WTC11 (cell line): ENCODE data around the gene MDK. TPM values are rescaled to one million over a fixed set of nuclear protein-coding genes. Genes with fewer than 3 reads are reported as not detected.
A peak's percentile ranks its signal among the peaks of the same experiment; 100 is the strongest.

Experiments used
- ATAC-seq: fragments of 200-7000 bp; cut with Tn5 transposase; 2 replicates; pipeline ENCODE4 v1.10.0; 2021; ENCODE audit warnings: mild to moderate bottlenecking, moderate library complexity
- CTCF ChIA-PET: fragments of 300-600 bp; sonication (Branson Sonifier 250); formaldehyde crosslinking; loops from one replicate; lab custom pipeline; 2021; ENCODE audit warnings: antibody characterized with exemption; lab: Charles Lee
- POLR2A ChIA-PET: fragments of 350-600 bp; sonication (Branson Sonifier 250); formaldehyde crosslinking; loops from one replicate; lab custom pipeline; 2021; ENCODE audit warnings: antibody characterized with exemption; lab: Charles Lee
- DNase-seq: peaks from one replicate; pipeline ENCODE4 v3.0.0; 2021; ENCODE audit warnings: low spot score
- H3K27ac Mint-ChIP-seq: 2 replicates; pipeline ENCODE4 v1.8.0; 2021; ENCODE audit warnings: mixed read lengths
- H3K27me3 Mint-ChIP-seq: 2 replicates; pipeline ENCODE4 v1.8.0; 2021; ENCODE audit warnings: low read depth, mild to moderate bottlenecking, moderate library complexity, mixed read lengths
- H3K36me3 Mint-ChIP-seq: 2 replicates; pipeline ENCODE4 v1.8.0; 2021; ENCODE audit warnings: mixed read lengths
- H3K4me1 Mint-ChIP-seq: 2 replicates; pipeline ENCODE4 v1.8.0; 2022; ENCODE audit warnings: mixed read lengths
- H3K4me3 Mint-ChIP-seq: 2 replicates; pipeline ENCODE4 v1.8.0; 2021; ENCODE audit warnings: mild to moderate bottlenecking, moderate library complexity, mixed read lengths
- H3K9me3 Mint-ChIP-seq: 2 replicates; pipeline ENCODE4 v1.8.0; 2021; ENCODE audit warnings: mixed read lengths
- ATF1 ChIP-seq: sonication (generic); formaldehyde crosslinking; IDR thresholded peaks from 2 replicates; pipeline ENCODE4 v1.8.1; 2023; ENCODE audit warnings: mild to moderate bottlenecking, moderate library complexity, missing genetic modification reagents
- E2F5 ChIP-seq: sonication (generic); formaldehyde crosslinking; IDR thresholded peaks from 2 replicates; pipeline ENCODE4 v1.8.1; 2022; ENCODE audit warnings: mild to moderate bottlenecking, moderate library complexity, missing genetic modification reagents
- ELF4 ChIP-seq: sonication (generic); formaldehyde crosslinking; IDR thresholded peaks from 2 replicates; pipeline ENCODE4 v1.8.1; 2022; ENCODE audit warnings: low read depth, mild to moderate bottlenecking, moderate library complexity, missing genetic modification reagents
- FOXP1 ChIP-seq: sonication (generic); formaldehyde crosslinking; IDR thresholded peaks from 2 replicates; pipeline ENCODE4 v1.8.0; 2022; ENCODE audit warnings: missing genetic modification reagents, mild to moderate bottlenecking, moderate library complexity, borderline replicate concordance
- MAX ChIP-seq: sonication (generic); formaldehyde crosslinking; IDR thresholded peaks from 2 replicates; pipeline ENCODE4 v1.8.0; 2022; ENCODE audit warnings: mild to moderate bottlenecking, missing genetic modification reagents
- NR2C2 ChIP-seq: sonication (generic); formaldehyde crosslinking; IDR thresholded peaks from 2 replicates; pipeline ENCODE4 v1.8.0; 2022; ENCODE audit warnings: mild to moderate bottlenecking, missing genetic modification reagents
- SP1 ChIP-seq: sonication (generic); formaldehyde crosslinking; conservative IDR thresholded peaks from 2 replicates; pipeline ENCODE4 v1.8.1; 2022; ENCODE audit warnings: missing genetic modification reagents
- USF1 ChIP-seq: sonication (generic); formaldehyde crosslinking; IDR thresholded peaks from 2 replicates; pipeline ENCODE4 v1.8.0; 2022; ENCODE audit warnings: mild to moderate bottlenecking, missing genetic modification reagents
- ZBTB21 ChIP-seq: sonication (generic); formaldehyde crosslinking; IDR thresholded peaks from 2 replicates; pipeline ENCODE4 v1.8.1; 2023; ENCODE audit warnings: mild to moderate bottlenecking, missing genetic modification reagents, borderline replicate concordance
- ZNF121 ChIP-seq: sonication (generic); formaldehyde crosslinking; IDR thresholded peaks from 2 replicates; pipeline ENCODE4 v1.8.0; 2023; ENCODE audit warnings: missing genetic modification reagents
- ZNF232 ChIP-seq: sonication (generic); formaldehyde crosslinking; IDR thresholded peaks from 2 replicates; pipeline ENCODE4 v1.8.0; 2022; ENCODE audit warnings: mild to moderate bottlenecking, missing genetic modification reagents
- ZNF281 ChIP-seq: sonication (generic); formaldehyde crosslinking; IDR thresholded peaks from 2 replicates; pipeline ENCODE4 v1.8.0; 2023; ENCODE audit warnings: mild to moderate bottlenecking, missing genetic modification reagents
- ZNF416 ChIP-seq: fragments of 250-450 bp; sonication (Bioruptor Pico); IDR thresholded peaks from 2 replicates; pipeline ENCODE4 v1.9.0; 2021; ENCODE audit warnings: mild to moderate bottlenecking, inconsistent platforms
- total RNA-seq: library from RNA; stranded (reverse); gene quantifications from 3 replicates; pipeline ENCODE4 v1.2.3, GENCODE V29; 2021
- TF ChIP-seq, protein P1 (sequence below): sonication (generic); formaldehyde crosslinking; IDR thresholded peaks from 2 replicates; pipeline ENCODE4 v1.8.0; 2023; ENCODE audit warnings: missing genetic modification reagents
- TF ChIP-seq, protein P2 (sequence below): sonication (generic); formaldehyde crosslinking; conservative IDR thresholded peaks from 2 replicates; pipeline ENCODE4 v1.8.1; 2022; ENCODE audit warnings: mild to moderate bottlenecking, missing genetic modification reagents

MDK gene
- total RNA-seq, 1 experiment from 2014 or later, result 560 TPM

DNA sequence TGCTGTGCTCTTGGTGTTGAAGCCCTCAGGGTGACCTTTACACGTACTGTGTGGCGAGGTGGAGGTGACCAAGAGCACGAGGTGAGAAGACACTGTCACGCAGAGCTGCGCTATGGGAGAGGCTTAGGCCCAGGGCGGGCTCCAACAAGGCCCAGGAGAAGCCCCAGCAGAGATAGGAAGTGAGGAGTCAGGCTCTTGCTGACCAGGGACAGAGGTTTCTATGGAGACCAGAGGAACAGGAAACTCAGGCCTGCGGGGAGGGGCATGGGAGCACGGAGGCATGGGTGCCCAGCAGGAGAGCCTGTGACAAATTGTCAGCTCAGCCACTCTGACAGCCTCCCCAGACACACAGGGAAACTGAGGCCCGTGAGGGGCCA, 18.4 kb upstream of the MDK start (continued):
- TF ChIP-seq, protein P1, sequence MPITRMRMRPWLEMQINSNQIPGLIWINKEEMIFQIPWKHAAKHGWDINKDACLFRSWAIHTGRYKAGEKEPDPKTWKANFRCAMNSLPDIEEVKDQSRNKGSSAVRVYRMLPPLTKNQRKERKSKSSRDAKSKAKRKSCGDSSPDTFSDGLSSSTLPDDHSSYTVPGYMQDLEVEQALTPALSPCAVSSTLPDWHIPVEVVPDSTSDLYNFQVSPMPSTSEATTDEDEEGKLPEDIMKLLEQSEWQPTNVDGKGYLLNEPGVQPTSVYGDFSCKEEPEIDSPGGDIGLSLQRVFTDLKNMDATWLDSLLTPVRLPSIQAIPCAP (CRISPR knock-in tag), result no peak
- TF ChIP-seq ZNF121, result no peak

DNA sequence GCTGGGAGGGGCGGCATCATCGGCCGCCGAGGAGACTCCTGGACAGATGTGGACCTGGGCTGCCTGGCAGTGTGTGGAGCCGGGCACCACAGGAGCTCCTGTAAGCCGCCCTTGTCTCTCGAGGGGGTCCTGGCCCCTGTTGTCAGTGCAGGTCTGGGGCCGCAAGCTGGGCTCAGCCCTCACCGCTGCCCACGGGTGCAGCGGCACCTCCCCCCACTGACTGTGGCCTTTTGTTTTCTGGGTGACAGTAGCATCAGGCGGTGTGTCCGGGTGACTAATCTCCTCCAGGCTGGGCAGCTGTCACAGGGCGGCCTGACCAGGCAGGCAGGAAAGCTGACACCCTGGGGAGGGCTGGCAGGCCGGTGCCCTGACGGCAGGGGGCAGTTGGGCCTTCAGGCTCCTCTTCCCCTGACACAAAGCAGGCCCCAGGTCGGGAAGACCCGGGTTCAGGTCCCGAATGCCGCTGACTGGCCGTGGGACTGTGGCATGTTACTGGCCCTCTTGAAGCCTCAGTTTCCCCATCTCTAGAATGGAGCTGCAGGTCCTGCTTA, 17.9 kb upstream of the MDK start:
- Mint-ChIP-seq H3K36me3 (peaks cover 4% of the 10 kb centered on the region), H3K4me3 (no peak overlapping the region), H3K27ac (no peak overlapping the region), H3K9me3 (no peaks in the 10 kb centered on the region), H3K27me3 (no peaks in the 10 kb centered on the region), H3K4me1 (peaks cover 29% of the 10 kb centered on the region)
- DNase-seq, result no peak
- ATAC-seq, result no peak
- TF ChIP-seq ZNF416 (CRISPR knock-in tag) (no peak), FOXP1 (CRISPR knock-in tag) (0 out of 2 replicates have a peak, but pooled peaks have one; percentile 38)
- ChIA-PET POLR2A (interaction anchor here (0.8 kb wide), 1 partner anchor 120 kb away, joined by 3 read pairs; no protein-coding TSS in a partner anchor), CTCF (interaction anchor here (0.6 to 11.8 kb wide), 4 partner anchors 11 to 36 kb away, joined by 3 to 231 read pairs (median 4); no protein-coding TSS in a partner anchor)

- no peak overlapping the region for H3K4me3 Mint-ChIP-seq
- ChIA-PET CTCF (interaction anchor here (0.6 to 11.8 kb wide), 4 partner anchors 12 to 37 kb away, joined by 3 to 231 read pairs (median 4); no protein-coding TSS in a partner anchor), POLR2A (no interaction called here)
- no peaks in the 10 kb centered on the region for H3K27me3 Mint-ChIP-seq
- no peak for DNase-seq
- no peaks in the 10 kb centered on the region for H3K9me3 Mint-ChIP-seq
- ATAC-seq, result no peak
- TF ChIP-seq ZNF232 (CRISPR knock-in tag) (no peak), ELF4 (CRISPR knock-in tag) (no peak)
- peaks cover 6% of the 10 kb centered on the region for H3K36me3 Mint-ChIP-seq
- peaks cover 31% of the 10 kb centered on the region for H3K4me1 Mint-ChIP-seq
- no peak overlapping the region for H3K27ac Mint-ChIP-seq
These were observed 17.4 kb upstream of the MDK start for GRCh38 chr11:46364056-46364455.

DNA sequence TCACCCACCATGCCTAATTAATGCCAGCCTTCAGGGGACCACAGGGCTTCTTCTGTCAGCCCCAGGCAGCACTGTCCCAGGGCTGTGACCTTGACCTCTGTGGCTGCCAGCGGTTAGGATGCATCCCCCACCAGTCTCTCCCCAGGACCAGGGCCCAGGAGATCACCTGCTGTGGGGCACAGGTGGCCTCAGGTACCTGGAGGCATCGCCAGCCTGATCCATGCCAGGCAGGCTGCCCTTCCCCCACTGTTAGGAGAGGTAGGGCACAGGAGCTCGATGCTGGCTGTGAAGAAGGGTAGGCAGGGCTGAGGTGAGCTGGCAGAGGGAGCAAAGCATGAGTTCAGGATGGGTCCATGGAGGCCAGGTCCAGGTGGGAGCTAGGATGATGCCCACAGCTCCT, 16.7 kb upstream of the MDK start:
- ATAC-seq, result no peak
- Mint-ChIP-seq H3K27me3 (no peaks in the 10 kb centered on the region), H3K36me3 (peaks cover 11% of the 10 kb centered on the region), H3K4me1 (peaks cover 38% of the 10 kb centered on the region), H3K4me3 (no peak overlapping the region), H3K27ac (no peak overlapping the region; the same call in 1 of the 2 replicates), H3K9me3 (no peaks in the 10 kb centered on the region)
- DNase-seq, result no peak
- CTCF ChIA-PET, result interaction anchor here (0.5 to 11.8 kb wide), 10 partner anchors 12 to 352 kb away, joined by 3 to 231 read pairs (median 8); no protein-coding TSS in a partner anchor
- POLR2A ChIA-PET, result interaction anchor here (1.4 kb wide), 1 partner anchor 13 kb away, joined by 6 read pairs; no protein-coding TSS in a partner anchor
- TF ChIP-seq SP1 (no peak), MAX (CRISPR knock-in tag) (no peak), ZNF281 (no peak), E2F5 (CRISPR knock-in tag) (no peak), NR2C2 (no peak), ZBTB21 (CRISPR knock-in tag) (no peak), USF1 (no peak), ATF1 (CRISPR knock-in tag) (no peak)
- TF ChIP-seq, protein P2, sequence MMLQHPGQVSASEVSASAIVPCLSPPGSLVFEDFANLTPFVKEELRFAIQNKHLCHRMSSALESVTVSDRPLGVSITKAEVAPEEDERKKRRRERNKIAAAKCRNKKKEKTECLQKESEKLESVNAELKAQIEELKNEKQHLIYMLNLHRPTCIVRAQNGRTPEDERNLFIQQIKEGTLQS, result no peak
